Measurements from ENCODE around the gene GNG13. TPM values are rescaled to one million over a fixed set of nuclear protein-coding genes. Genes with fewer than 3 reads are reported as not detected.

GNG13 gene, protein sequence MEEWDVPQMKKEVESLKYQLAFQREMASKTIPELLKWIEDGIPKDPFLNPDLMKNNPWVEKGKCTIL
- not detected for total RNA-seq

DNA sequence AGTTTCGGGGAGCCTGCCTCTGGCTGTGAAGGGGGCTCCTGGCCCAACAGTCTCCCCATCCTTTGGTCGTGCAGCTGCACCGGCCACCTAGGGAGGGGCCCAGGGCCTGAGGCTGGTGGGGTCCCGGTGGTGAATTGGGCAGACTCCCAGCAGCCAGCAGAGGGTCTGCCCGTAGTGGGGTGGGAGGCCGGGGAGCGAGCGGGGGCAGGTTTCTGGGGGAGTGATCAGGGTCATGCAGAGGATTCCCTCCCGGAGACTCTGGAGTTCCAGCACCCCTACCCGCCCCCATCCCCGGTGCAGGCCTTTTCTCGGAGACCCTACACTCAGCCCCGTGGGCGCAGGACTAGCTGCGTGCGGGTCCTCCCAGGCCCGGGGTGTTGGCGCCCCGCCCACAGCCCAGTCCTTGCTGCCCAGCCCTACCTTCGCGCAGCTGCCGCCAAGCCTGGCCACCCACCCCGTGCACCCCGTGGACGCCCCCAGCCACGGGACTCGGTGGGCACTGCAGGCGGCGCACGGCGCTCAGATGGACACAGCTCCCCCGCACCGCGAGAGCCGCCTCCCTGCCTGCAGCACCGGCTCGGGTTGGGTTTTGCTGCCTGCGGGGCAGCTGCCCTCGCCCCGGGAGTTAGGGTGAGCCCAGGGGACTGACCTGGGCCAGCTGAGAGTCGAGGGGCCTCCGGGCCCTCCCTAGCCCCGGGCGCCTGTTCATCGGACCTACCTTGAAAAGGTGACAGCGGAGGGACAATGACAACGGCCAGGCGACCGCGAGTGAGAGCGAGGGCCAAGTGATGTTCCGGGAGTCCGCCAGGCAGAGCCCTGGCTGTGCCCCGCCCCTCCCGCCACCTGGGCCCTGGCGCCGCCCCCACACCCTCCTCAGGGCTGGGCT, at the start of gene GNG13:
TSS of gene GNG13 (minus strand) at position 787 of the 886 bp plus-strand sequence. CDS start 1,657 bp downstream, outside the sequence.
- no peaks in the 10 kb centered on the region for H3K4me1 Mint-ChIP-seq
- CTCF ChIA-PET = no interaction called here
- no peak for DNase-seq
- peaks cover 6% of the 10 kb centered on the region for H3K36me3 Mint-ChIP-seq
- ATAC-seq = no peak
- H3K4me3 Mint-ChIP-seq = no peak within 1 kb of the TSS
- H3K9me3 Mint-ChIP-seq (ENCODE audit: low read depth) = no peaks in the 10 kb centered on the region
- H3K27ac Mint-ChIP-seq = no peak within 1 kb of the TSS
- H3K27me3 Mint-ChIP-seq = peaks cover 10% of the 10 kb centered on the region

- no peak for ATAC-seq
- no peak for DNase-seq
- CTCF ChIA-PET = no interaction called here
- no peaks in the 10 kb centered on the region for H3K4me1 Mint-ChIP-seq
- H3K4me3 Mint-ChIP-seq = no peak overlapping the region
- no peaks in the 10 kb centered on the region for H3K27me3 Mint-ChIP-seq
- H3K36me3 Mint-ChIP-seq = no peaks in the 10 kb centered on the region
- no peak overlapping the region for H3K27ac Mint-ChIP-seq
- H3K9me3 Mint-ChIP-seq (ENCODE audit: low read depth) = peaks cover 16% of the 10 kb centered on the region
Observed at GRCh38 chr16:848510-849253, 48.1 kb upstream of the GNG13 start.

GRCh38 chr16:847681-848445, 47.3 kb upstream of the GNG13 start:
- CTCF ChIA-PET = no interaction called here
- ATAC-seq (no peak), DNase-seq (no peak)

DNA sequence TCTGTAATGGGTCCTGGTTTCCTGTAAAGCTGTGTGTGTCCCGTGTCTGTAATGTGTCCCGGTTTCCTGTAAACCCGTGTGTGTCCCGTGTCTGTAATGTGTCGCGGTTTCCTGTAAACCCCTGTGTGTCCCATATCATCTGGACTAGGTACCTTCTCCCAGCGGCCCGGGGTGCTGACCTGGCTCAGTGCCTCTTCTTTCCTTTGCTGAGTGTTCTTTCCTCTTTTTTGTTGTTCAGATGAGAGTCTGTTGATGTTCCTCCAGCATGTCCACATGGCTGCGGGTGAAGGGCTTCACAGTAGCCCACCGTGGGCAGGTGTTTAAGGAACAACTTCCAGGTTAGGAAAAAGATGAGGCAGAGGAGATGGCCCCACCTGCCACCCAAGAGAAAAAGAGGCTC, 46.6 kb upstream of the GNG13 start:
- Mint-ChIP-seq H3K27ac (no peak overlapping the region), H3K9me3 (ENCODE audit: low read depth) (peaks cover 16% of the 10 kb centered on the region), H3K27me3 (no peaks in the 10 kb centered on the region), H3K36me3 (no peaks in the 10 kb centered on the region), H3K4me3 (no peak overlapping the region), H3K4me1 (no peaks in the 10 kb centered on the region)
- DNase-seq = no peak
- CTCF ChIA-PET = no interaction called here
- ATAC-seq = no peak

More at GRCh38 chr16:847681-848445, 47.3 kb upstream of the GNG13 start:
- Mint-ChIP-seq H3K36me3 (no peaks in the 10 kb centered on the region), H3K27ac (no peak overlapping the region), H3K9me3 (ENCODE audit: low read depth) (peaks cover 16% of the 10 kb centered on the region), H3K4me1 (no peaks in the 10 kb centered on the region), H3K4me3 (no peak overlapping the region), H3K27me3 (no peaks in the 10 kb centered on the region)

- no peak for ATAC-seq
- Mint-ChIP-seq H3K4me1 (no peaks in the 10 kb centered on the region), H3K36me3 (no peaks in the 10 kb centered on the region), H3K27ac (no peak overlapping the region), H3K27me3 (no peaks in the 10 kb centered on the region), H3K9me3 (ENCODE audit: low read depth) (peaks cover 9% of the 10 kb centered on the region), H3K4me3 (no peak overlapping the region)
- DNase-seq = no peak
- CTCF ChIA-PET = no interaction called here
Observed at GRCh38 chr16:845351-845745, 44.8 kb upstream of the GNG13 start.

DNA sequence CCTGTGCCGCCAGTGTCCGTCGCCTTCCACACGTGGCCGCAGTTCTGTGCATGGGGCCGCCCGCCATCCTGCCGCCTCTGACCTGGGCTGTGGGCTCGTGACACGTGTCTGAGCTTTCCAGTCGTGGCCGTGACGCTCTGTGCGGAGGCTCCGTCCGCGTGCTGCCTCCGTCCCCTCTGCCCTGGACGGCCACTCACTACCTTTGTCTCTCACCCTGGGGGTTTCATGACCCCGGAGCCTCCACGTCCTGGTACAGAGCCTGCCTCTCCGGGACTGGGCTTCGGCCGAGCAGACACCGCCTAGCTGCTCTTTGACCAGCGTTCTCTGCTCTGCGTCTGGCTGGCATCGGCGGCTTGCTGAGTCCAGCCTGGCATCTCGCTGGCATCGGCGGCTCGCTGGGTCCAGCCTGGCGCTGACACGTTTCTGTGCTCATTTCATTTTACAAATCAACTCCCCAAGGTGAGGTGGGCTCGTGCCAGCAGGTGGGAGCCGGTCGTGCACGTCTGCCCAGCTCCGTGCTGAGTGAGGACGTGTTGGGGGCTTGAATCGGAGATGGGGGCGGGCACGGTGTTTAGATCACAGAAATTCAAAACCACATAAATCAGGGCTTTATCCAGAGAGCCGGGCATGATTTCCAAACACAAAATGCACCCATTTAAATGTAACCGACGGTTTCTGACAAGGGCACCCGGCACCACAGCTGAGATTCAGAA, 44.3 kb upstream of the GNG13 start:
- Mint-ChIP-seq H3K4me3 (no peak overlapping the region), H3K9me3 (ENCODE audit: low read depth) (peaks cover 4% of the 10 kb centered on the region), H3K4me1 (no peaks in the 10 kb centered on the region), H3K36me3 (no peaks in the 10 kb centered on the region), H3K27ac (no peak overlapping the region), H3K27me3 (no peaks in the 10 kb centered on the region)
- ATAC-seq (no peak), DNase-seq (no peak)
- CTCF ChIA-PET = no interaction called here

DNA sequence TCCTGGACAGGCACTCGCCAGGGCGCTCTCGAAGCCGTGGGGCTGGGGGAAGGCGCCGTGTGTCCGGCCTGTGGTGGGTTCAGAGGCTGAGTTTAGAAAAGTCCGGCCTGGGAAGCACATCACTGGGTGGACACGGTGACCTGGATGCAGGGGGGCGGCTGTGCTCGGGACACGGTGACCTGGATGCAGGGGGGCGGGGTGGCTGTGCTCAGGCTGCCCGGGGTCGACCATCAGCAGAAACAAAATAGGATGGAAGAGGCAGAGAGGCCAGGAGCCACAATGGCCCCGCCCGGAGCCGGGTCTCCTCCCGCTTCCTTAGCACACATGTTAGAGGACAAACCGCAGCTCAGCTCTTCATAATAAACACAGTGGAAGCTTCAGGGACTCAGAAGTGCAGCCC, 43.2 kb upstream of the GNG13 start:
- Mint-ChIP-seq H3K27me3 (no peaks in the 10 kb centered on the region), H3K36me3 (no peaks in the 10 kb centered on the region), H3K4me3 (no peak overlapping the region), H3K27ac (no peak overlapping the region), H3K9me3 (ENCODE audit: low read depth) (peaks cover 2% of the 10 kb centered on the region), H3K4me1 (no peaks in the 10 kb centered on the region)
- ATAC-seq (no peak), DNase-seq (no peak)
- CTCF ChIA-PET = no interaction called here

GRCh38 chr16:842711-843560, 42.4 kb upstream of the GNG13 start:
- Mint-ChIP-seq H3K27ac (no peak overlapping the region), H3K4me3 (no peak overlapping the region), H3K27me3 (no peaks in the 10 kb centered on the region), H3K36me3 (no peaks in the 10 kb centered on the region), H3K4me1 (no peaks in the 10 kb centered on the region), H3K9me3 (ENCODE audit: low read depth) (peaks cover 2% of the 10 kb centered on the region)
- ATAC-seq = no peak
- CTCF ChIA-PET = no interaction called here
- DNase-seq = no peak

DNA sequence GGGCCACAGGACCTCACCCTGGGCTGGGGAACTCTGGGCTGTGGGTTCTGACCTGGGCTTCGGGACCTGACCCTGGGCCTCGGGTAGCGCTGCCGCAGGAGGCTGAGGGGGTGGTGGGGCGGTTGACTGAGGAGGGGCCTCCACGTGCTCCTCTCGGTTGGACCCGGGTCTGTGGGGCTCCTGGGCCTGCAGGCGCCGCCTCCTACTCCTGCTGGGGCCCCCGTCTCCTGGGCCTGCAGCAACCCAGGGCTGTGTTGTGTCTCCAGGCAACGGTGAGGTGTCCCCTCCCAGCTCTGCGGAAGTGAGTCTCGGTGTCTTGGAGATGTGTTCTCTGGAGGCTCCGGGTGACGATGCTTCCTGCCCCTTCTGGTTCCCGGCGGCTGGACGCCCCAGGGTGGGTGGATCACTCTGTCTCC, 41.5 kb upstream of the GNG13 start:
- no peak for ATAC-seq
- no peaks in the 10 kb centered on the region for H3K27me3 Mint-ChIP-seq
- H3K27ac Mint-ChIP-seq = no peak overlapping the region
- no peak overlapping the region for H3K4me3 Mint-ChIP-seq
- no peaks in the 10 kb centered on the region for H3K4me1 Mint-ChIP-seq
- peaks cover 2% of the 10 kb centered on the region for H3K9me3 Mint-ChIP-seq (ENCODE audit: low read depth)
- no peak for DNase-seq
- CTCF ChIA-PET = no interaction called here
- no peaks in the 10 kb centered on the region for H3K36me3 Mint-ChIP-seq

DNA sequence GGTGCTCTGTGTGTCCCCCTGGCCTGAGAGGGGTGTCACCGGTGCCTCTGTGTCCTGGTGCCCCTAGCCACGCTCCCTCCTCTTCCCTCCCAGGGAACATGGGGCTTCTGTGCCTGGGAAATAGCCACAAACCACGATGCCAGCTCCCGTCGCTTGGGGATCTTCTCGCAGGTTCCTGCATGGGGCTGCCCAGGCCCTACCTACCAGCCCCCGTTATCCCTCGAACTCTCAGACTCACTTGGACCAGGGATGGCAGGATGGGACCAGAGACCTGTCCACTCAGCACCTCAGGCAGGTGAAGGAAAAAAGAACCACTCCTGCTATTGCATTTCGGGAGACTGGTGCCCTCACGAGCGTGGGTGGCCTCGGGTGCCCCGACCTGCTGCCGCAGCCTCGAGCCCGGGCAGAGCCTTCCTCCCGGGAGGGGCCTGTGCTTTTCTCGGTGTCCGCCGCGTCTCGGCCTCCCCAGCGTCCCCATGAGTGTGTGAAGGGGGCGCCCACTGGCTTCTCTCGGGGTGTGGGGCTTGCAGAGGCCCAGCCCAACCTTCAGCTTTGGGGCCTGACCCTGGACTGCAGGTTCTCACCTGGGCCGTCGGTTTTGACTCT, 41.0 kb upstream of the GNG13 start:
- H3K27ac Mint-ChIP-seq = no peak overlapping the region
- CTCF ChIA-PET = no interaction called here
- DNase-seq (no peak), ATAC-seq (no peak)
- H3K4me1 Mint-ChIP-seq = no peaks in the 10 kb centered on the region
- peaks cover 2% of the 10 kb centered on the region for H3K9me3 Mint-ChIP-seq (ENCODE audit: low read depth)
- no peak overlapping the region for H3K4me3 Mint-ChIP-seq
- no peaks in the 10 kb centered on the region for H3K36me3 Mint-ChIP-seq
- H3K27me3 Mint-ChIP-seq = no peaks in the 10 kb centered on the region

- Mint-ChIP-seq H3K27me3 (no peaks in the 10 kb centered on the region), H3K9me3 (ENCODE audit: low read depth) (peaks cover 3% of the 10 kb centered on the region), H3K4me3 (no peak overlapping the region), H3K27ac (no peak overlapping the region), H3K36me3 (peaks cover 1% of the 10 kb centered on the region), H3K4me1 (no peaks in the 10 kb centered on the region)
- CTCF ChIA-PET = no interaction called here
- no peak for DNase-seq
- no peak for ATAC-seq
Observed at GRCh38 chr16:840561-841454, 40.3 kb upstream of the GNG13 start.

Measured in activated CD8-positive, alpha-beta memory T cell treated with anti-CD3 and anti-CD28 coated beads, Interleukin-2, amount 10 ng/mL, durations not matched to agents 7 days and 5 days (primary cell).